HG03442 (cell line): ENCODE results near the gene ADAMTS13.
A peak's percentile ranks its signal among the peaks of the same experiment; 100 is the strongest.

Experiments
- ATAC-seq: cut with Tn5 transposase; IDR thresholded peaks from one replicate; pipeline ENCODE4 v1.9.1; 2021; ENCODE audit warnings: mild to moderate bottlenecking, moderate library complexity; ENCODE audit not compliant: unreplicated experiment

The ADAMTS13 gene

GRCh38 chr9:133470427-133470924 lies 48.3 kb downstream of the ADAMTS13 start:
- no peak for ATAC-seq

- ATAC-seq = no peak
Measured at GRCh38 chr9:133470988-133471387, 48.8 kb downstream of the ADAMTS13 start.

- ATAC-seq = no peak
Measured at GRCh38 chr9:133471551-133472276, 49.5 kb downstream of the ADAMTS13 start.

DNA sequence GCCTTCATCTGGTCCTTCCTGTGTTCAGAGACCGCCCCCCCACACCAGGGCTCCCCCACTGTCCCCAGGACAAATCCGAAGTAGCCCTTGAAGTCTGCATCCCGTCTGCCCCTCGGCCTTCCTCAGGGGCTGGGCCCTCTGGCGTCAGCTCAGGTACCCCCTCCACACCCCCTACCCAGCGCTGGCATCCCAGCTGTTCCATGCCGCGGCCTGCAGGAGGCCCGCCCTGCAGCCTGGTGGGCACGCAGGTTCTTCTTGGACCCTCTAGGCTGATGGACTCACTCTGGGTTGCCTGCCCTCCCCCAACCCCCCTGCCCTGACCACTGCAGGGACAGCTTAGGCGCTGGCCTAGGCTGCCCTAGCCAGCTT lies 50.1 kb downstream of the ADAMTS13 start:
- ATAC-seq = no peak

DNA sequence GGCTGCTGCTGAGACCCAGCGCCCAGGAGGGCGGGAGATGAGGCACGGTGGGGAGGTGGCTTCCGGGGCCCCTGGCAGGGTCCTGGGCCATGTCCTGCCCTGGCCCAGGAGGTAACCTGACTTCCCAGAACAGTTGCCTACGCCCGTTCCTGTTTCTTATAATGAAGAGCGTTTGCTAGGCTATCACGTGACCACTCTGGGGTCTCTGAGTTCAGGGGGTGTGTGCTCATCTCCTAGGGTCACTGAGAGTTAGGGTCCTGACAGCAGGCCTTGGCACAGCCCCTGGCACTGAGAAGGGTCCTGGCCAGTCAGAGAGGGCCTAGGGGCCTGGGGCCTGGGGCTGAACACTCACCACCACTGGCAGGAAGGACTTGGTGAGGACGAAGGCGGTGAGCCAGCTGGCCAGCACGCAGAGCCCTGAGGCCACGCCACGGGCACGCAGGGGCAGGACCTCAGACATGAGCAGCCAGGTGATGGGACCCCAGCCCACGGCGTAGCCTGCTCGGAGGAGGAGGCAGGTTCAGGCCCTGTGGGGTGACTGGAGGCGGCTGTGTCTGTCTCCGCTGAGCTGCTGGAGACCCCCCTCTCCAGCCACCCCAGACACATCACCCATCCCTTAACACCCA lies 50.7 kb downstream of the ADAMTS13 start:
- no peak for ATAC-seq

GRCh38 chr9:133473743-133474142 lies 51.6 kb downstream of the ADAMTS13 start:
- ATAC-seq = no peak

DNA sequence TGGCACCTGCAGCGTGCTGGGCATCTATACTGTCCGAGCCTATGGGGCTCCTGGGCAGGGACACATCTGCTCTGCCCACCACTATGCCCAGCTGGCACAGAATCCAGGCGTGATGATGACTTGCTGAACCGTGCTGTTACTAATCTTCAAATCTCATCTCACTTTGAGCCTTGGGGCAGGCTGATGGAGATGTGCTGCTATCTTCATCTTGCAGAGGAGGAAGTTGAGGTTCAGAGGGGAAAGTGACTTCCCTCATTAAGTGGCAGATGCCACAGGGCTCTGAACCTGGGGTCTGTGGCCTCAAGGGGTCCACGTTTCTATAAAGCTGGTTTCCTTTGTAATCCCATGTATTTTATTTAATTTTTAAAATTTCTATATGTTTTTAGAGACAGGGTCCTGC lies 52.0 kb downstream of the ADAMTS13 start:
- ATAC-seq = no peak

DNA sequence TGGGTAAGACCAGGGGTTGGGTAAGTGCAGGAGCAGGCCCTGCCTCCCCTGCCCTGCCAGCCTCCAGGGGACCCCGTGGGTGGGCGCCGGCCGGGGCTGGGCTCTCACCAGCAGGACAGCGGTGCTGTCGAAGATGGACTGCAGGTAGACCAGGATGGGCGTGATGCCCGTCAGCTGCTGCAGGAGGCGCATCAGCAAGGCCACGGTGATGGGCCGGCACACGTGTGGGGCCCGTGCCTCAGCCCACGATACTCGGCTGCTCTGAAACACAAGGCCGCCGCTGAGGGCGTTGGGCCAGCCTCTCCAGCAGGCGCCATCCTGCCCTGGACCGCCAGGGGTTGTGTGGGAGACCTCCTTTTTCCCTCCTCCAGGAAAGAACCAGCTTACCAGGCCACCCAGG lies 52.7 kb downstream of the ADAMTS13 start:
- ATAC-seq = no peak

DNA sequence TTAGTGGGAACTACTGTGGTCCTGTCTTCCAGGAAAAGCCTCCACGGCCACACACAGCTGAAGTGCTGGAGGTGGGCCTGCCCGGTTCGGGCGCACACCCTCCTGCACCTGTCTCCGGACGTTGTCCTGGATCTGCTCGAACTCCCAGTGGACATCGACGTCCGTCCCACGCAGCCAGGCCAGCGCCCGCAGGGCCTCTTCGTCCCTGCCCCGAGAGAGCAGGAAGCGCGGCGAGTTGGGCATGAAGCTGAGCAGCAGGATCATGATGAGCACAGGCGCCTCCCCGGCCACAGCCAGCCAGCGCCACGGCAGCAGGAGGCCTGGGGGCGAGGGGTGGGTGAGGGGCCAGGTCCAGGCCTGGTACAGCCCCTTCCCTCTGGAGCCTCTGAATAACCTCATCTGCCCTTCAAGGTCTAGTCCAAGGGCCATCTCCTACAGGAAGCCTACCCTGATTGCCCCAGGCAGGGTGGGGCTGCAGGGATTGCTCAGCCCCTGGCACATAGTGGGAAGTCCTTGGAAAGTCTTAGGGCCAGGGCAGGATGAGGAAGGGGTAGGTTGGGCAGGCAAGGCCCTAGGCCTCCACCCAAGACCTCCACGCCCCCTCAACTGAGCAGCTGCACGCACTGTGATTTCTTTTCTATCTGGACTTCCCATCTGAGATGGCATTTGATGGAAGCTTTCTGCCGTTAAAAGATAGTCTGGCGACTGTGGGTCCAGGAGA lies 53.3 kb downstream of the ADAMTS13 start:
- ATAC-seq = no peak

DNA sequence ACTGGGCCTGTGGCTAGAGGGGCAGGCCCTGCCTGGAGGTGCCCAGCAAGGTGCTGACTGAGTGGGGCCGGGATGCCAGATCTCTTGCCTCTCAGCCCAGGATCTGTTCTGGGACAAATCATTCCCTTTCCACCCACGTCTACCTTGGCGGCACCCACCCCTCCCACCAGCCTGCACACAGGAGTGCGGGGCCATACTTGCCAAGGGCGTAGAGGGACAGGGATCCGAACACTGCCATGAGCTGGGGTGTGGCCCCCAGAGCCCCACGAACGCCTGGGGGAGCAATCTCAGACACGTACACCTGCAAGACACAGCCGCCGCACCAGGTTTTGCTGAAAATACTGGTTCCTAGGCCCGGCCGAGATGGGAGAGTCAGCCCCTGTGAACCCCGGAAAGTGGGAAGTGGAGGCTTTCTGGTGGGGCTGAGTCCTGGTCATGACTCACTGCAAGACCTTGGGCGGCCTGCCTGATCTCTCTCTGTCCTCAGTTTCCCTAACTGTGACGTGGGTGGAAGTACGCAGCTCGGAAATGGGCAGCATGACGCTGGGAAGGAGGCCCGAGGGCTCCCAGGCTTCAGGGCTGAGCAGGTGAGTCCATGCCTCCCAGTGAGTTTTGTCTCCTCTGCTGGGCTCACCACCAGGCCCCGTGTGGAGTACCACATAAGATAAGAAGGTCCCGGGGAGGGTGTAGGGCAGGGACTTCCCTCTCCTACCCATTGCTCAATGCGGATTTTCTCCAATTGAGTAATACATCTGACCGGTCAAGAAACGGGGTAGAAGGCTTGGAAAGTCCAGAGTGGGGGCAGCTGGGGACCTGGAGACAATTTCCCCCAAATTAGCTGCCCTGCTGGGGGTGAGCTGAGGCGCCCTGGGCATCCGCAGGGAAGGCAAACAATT lies 54.1 kb downstream of the ADAMTS13 start:
- ATAC-seq = no peak

GRCh38 chr9:133476941-133477340 lies 54.8 kb downstream of the ADAMTS13 start:
- ATAC-seq = no peak

DNA sequence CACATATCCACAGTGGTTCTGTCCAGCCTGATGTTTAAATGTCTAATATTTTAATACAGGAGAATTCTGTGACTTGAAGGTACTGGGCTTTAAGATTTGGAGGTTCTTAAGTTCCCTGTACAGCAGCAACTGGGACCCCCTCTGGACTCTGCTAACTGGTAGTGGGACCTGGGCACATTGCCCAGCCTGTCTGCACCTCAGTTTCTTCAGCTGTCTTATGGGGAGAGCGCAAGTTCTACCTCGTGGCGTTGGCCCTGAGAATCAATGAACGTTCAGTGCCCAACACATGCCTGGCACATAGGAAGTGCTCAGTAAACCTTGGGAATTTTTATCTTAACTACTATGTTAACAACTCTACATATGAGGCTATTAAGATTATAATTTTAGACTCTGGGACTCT lies 55.3 kb downstream of the ADAMTS13 start:
- ATAC-seq = no peak

DNA sequence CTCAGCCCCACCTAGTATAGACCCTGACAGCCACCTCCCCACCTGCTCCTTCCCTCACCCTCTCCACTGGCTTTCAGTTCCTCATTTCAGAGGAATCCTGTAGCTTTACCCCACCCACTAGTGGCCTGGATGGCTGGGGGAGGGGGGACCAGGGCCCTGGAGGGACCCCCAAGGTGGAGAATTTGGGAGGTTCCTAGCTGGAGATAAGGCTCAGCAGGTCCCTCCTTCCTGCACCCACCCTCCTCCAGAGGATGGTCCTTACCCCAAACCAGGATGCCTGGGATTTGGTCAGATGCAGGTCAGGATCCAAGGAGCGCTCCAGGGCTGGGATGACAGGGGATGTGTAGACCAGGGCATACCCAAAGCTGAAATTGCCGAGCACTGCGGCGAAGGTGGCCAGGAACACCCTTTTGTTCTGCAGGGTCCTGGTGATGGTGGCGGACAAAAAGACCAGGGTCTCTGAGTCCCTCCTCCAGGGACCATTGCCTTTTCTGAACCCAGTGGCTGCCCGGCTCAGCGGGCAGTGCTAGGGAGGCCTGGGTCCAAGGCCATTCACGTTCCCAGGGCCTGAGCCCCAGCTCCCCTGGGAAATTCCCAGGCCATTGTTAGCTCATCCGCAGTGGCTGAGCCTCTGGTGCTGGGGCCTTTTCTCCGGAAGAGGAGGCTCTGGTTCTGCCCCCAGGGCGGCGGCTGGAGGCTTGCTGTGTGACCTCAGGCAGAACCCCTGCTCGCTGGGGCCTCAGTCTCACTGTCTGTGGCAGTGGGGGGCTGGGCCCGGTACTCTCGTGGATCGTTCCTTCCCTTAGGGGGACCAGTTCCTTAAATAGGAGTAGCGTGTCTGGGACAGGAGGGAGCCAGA lies 56.1 kb downstream of the ADAMTS13 start:
- ATAC-seq = peak; percentile 25

- peak; percentile 91 for ATAC-seq
Measured at GRCh38 chr9:133478851-133479711, 56.9 kb downstream of the ADAMTS13 start, which contains the start of gene SLC2A6. Gene SLC2A6 (minus strand): TSS chr9:133479099. CDS start chr9:133479059, 40 bp downstream.

GRCh38 chr9:133483611-133484010 lies 61.4 kb downstream of the ADAMTS13 start:
- ATAC-seq = no peak

DNA sequence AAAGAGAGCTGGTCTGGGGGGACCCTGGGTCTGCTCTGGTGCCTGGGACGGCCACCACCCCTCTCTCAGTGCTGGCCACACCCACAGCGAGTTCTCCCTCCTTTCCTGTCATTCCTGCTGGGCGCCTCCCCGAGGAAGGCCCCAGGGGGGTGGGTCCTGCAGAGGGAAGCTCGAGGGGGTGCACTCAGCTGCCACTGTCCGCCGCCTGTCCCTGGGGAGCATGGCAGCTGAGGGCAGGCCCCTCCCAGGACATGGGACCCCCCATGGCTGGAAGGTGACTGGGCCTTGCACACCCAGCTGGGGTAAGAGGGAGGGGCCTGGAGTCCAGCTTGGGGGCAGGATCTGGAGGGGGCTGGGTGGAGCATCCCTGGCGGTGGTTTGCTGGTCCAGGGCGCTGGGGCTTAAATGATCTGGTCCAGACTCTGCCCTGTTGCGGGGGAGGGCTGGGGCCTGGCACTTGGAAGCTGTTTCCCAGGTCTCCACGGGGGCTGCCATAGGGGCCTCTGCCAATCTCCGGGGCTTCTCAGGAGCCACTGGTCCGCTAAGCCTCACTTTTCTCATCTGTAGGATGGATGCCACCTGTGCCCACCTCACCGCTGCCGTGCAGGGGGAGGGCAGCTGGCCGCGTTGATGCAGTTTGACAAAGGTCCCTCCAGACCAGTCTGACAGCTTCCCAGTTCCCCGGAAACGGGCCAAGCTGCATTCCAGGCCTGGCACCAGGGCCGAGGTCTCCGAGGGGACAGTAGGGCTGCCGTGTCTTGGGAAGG lies 62.7 kb downstream of the ADAMTS13 start:
- no peak for ATAC-seq

- peak; percentile 8 for ATAC-seq
Measured at GRCh38 chr9:133485531-133486260, 63.5 kb downstream of the ADAMTS13 start.
